Neuron (in vitro differentiated cells): ENCODE data around the gene RTN4RL1.

ENCODE experiments used
- H2AFZ ChIP-seq: one replicate; pipeline ENCODE4 v1.6.1; 2013; ENCODE audit warnings: low read depth, mild to moderate bottlenecking, inconsistent platforms, low read length, moderate library complexity
- H3K27me3 ChIP-seq: one replicate; pipeline ENCODE4 v1.6.1; 2013; ENCODE audit warnings: low read length; ENCODE audit not compliant: insufficient read depth
- H3K36me3 ChIP-seq: one replicate; pipeline ENCODE4 v1.6.1; 2013; ENCODE audit warnings: low read length; ENCODE audit not compliant: insufficient read depth
- H3K4me1 ChIP-seq: one replicate; pipeline ENCODE4 v1.6.1; 2013; ENCODE audit warnings: low read length; ENCODE audit not compliant: insufficient read depth
- H3K4me3 ChIP-seq: 2 replicates; pipeline ENCODE4 v1.5.1; 2013; ENCODE audit warnings: mild to moderate bottlenecking, low read length, moderate library complexity
- H3K9me3 ChIP-seq: one replicate; pipeline ENCODE4 v1.6.1; 2013; ENCODE audit warnings: low read length

RTN4RL1 gene

DNA sequence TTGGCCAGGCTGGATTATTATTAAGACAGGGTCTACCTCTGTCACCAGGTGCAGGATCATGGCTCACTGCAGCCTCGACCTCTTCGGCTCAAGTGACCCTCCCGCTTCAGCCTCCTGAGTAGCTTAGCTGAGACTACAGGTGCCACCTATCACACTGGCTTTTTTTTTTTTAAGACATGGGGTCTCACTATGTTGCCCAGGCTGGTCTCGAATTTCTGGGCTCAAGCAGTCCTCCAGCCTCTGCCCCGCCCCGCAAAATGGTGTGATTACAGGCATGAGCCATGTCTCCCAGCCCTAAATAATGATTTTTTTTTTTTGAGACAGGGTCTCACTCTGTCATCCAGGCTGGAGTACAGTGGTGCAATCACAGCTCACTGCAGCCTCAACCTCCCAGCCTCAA lies 22.5 kb upstream of the RTN4RL1 start:
- Histone ChIP-seq H2AFZ (no peak overlapping the region), H3K36me3 (peaks cover 17% of the 10 kb centered on the region), H3K4me3 (no peak overlapping the region), H3K27me3 (no peaks in the 10 kb centered on the region), H3K9me3 (no peaks in the 10 kb centered on the region), H3K4me1 (peaks cover 28% of the 10 kb centered on the region)

DNA sequence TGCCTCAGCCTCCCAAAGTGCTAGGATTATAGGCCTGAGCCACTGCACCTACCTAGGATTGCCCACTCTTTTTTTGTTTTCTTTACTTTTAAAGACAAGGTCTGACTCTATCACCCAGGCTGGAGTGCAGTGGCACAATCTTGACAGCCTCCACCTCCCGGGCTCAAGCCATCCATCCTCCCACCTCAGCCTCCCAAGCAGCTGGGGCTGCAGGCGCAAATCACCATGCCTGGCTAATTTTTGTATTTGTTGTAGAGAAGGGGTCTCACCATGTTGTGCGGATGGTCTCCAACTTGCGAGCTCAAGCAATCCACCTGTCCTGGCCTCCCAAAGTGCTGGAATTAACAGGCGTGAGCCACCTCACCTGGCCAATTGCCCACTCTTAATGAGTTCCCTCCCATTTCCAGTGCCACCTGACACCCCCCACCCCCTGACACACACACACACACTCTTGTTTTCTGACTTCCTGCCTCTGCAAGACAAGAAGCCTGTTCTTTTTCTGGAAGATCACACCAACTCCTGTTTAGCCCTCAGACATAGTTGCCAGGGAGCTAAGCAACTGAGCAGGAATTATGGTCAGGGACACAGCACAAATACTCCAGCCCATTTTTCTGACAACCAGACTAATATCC lies 19.2 kb upstream of the RTN4RL1 start:
- Histone ChIP-seq H3K36me3 (peaks cover 17% of the 10 kb centered on the region), H3K27me3 (no peaks in the 10 kb centered on the region), H3K4me3 (no peak overlapping the region), H2AFZ (no peak overlapping the region), H3K9me3 (no peaks in the 10 kb centered on the region), H3K4me1 (peaks cover 35% of the 10 kb centered on the region)

DNA sequence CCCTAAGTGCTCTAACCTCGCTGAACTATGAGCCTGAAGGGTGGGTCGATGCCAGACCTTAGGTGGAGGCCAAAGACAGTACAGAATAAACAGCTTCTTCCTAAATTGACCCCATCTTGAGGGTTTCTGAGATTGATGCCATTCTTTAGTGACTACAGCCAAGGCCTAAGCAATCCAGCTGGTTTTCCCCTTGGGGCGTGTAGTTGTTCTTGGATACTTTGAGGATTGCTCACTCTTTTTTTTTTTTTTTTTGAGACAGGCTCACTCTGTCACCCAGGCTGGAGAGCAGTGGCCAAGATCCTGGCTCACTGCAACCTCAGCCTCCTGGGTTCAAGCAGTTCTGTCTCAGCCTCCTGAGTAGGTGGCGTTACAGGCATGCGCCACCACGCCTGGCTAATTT lies 18.7 kb upstream of the RTN4RL1 start:
- Histone ChIP-seq H3K4me1 (peaks cover 29% of the 10 kb centered on the region), H3K4me3 (no peak overlapping the region), H3K27me3 (no peaks in the 10 kb centered on the region), H2AFZ (no peak overlapping the region), H3K9me3 (no peaks in the 10 kb centered on the region), H3K36me3 (peaks cover 17% of the 10 kb centered on the region)

DNA sequence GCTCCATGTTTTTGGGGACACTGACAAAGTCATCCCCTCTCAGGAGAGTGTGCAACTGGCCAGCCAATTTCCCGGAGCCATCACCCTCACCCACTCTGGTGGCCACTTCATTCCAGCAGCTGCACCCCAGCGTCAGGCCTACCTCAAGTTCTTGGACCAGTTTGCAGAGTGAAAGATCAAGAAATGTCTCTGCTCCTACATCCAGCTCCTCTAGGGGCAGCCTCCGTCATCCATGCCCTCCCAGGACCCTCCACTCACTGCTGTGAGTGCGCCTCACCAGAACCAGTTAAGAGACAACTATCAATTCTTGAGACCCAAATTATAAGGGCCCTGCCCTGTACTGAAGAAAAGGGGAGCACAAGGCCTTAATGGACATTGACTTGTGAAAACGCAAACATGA lies 17.8 kb upstream of the RTN4RL1 start:
- peaks cover 23% of the 10 kb centered on the region for H3K4me1 ChIP-seq
- no peak overlapping the region for H2AFZ ChIP-seq
- no peaks in the 10 kb centered on the region for H3K9me3 ChIP-seq
- H3K27me3 ChIP-seq, result no peaks in the 10 kb centered on the region
- H3K36me3 ChIP-seq, result peaks cover 17% of the 10 kb centered on the region
- peak overlapping the region; percentile 95 for H3K4me3 ChIP-seq

DNA sequence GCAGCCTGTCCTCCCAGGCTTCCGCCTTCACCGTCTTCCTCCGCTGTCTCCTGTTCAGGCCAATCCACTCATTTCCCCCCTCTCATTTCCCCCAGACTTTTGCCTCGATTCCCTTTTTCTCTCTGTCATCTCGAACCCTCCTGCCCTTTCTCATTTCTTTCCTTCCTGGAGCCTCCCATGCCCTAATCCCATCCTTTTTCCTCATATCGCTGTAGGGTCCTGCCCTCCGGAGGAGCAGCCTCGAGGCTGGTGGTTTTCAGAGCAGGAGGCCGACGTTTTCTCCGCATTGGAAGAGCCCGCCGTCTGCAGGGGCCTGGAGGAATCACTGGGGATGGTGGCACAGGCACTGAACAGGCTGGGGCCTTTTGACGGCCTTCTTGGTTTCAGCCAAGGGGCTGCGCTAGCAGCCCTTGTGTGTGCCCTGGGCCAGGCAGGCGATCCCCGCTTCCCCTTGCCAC lies 17.3 kb upstream of the RTN4RL1 start:
- H3K9me3 ChIP-seq, result no peaks in the 10 kb centered on the region
- peak overlapping the region; percentile 95 for H3K4me3 ChIP-seq
- H3K4me1 ChIP-seq, result peaks cover 21% of the 10 kb centered on the region
- no peaks in the 10 kb centered on the region for H3K27me3 ChIP-seq
- H2AFZ ChIP-seq, result peak overlapping the region; percentile 9
- peaks cover 21% of the 10 kb centered on the region for H3K36me3 ChIP-seq

DNA sequence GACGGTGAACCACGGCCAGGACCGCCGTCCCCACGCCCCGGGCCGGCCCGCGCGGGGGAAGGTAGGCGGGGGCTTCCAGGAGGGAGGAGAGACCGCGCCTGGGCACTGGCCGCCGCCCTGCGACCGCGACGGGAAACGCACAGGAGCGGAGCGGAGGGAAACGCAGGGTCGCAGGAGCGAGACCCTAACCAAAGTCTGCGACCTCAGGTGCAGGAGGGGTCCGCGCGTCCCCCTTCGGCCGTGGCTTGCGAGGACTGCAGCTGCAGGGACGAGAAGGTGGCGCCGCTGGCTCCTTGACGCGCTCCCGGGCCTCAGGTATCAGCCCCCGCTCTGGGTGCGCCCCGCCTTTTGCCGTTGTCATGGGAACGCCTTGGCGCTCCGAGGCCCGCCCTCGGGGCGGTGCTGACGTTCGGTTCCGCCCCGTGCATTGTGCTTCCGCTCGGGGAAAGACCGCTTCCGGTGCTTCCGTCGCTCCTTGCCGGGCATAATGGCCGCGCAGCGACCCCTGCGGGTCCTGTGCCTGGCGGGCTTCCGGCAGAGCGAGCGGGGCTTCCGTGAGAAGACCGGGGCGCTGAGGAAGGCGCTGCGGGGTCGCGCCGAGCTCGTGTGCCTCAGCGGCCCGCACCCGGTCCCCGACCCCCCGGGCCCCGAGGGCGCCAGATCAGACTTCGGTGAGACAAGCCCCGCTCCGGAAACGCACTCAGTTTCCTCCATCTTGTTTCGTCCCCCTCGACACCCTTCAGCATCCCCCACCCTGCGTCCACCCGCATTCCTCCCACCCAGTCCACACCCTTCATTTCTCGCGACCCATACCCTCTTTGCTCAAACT lies 16.6 kb upstream of the RTN4RL1 start, which contains the start of gene OVCA2:
TSS of gene OVCA2 (plus strand) at position 462 of the 829 bp plus-strand sequence. CDS start at position 488, 26 bp downstream.
- no peaks in the 10 kb centered on the region for H3K9me3 ChIP-seq
- peaks cover 24% of the 10 kb centered on the region for H3K36me3 ChIP-seq
- H3K4me1 ChIP-seq, result peaks cover 21% of the 10 kb centered on the region
- H3K4me3 ChIP-seq, result peak within 1 kb of the TSS; percentile 95
- peak within 1 kb of the TSS; percentile 70 for H2AFZ ChIP-seq
- no peaks in the 10 kb centered on the region for H3K27me3 ChIP-seq

DNA sequence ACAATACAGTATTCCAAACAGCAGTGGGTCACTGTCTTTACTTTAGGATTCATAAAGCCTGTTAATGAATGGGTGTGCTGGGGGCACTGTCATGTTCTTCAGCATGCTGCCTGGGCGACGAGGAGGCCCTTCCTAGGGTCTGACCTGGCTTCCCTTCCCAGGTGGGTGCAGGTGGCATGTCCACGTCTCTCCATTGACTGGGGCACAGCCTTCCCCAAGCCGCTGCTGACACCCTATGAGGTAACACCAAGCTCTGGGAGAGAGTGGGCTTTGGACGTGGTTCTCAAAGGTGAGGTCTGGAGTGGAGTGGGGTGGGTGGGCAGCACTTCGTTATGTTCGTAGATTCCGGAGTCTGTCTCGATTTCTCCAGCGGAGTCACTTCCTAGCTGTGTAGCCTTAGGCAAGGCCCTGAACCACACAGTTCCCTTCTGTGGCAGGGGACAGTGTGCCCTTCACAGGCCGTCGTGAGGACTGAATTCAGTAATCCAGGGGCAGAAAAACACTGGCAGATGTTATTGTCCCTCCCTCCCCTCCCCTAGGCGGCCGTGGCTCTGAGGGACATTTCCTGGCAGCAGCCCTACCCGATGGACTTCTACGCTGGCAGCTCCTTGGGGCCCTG lies 15.9 kb upstream of the RTN4RL1 start:
- peak overlapping the region; percentile 70 for H2AFZ ChIP-seq
- H3K4me1 ChIP-seq, result peaks cover 21% of the 10 kb centered on the region
- H3K9me3 ChIP-seq, result no peaks in the 10 kb centered on the region
- no peaks in the 10 kb centered on the region for H3K27me3 ChIP-seq
- H3K4me3 ChIP-seq, result peak overlapping the region; percentile 95
- H3K36me3 ChIP-seq, result peaks cover 27% of the 10 kb centered on the region

DNA sequence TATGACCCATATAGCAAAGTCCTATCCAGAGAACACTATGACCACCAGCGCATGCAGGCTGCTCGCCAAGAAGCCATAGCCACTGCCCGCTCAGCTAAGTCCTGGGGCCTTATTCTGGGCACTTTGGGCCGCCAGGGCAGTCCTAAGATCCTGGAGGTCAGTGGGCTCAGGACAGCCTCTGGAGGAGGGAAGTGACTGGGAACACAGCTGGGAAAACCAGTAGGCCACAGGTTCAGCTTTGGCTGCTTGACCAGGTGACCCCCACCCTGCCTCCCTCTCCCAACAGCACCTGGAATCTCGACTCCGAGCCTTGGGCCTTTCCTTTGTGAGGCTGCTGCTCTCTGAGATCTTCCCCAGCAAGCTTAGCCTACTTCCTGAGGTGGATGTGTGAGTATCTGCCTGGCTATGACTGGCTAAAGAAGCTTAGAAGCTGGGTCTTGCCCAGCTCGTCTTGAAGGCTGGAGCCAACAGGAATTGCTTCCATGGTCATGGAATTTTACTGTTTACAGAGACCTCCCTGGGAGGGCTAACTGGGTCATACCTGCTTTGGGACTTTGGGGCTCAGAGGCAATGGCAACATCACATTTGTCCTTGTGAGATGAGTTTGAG lies 15.2 kb upstream of the RTN4RL1 start:
- Histone ChIP-seq H3K36me3 (peaks cover 27% of the 10 kb centered on the region), H3K4me1 (peaks cover 21% of the 10 kb centered on the region), H3K27me3 (no peaks in the 10 kb centered on the region), H3K4me3 (no peak overlapping the region), H3K9me3 (no peaks in the 10 kb centered on the region), H2AFZ (no peak overlapping the region)

DNA sequence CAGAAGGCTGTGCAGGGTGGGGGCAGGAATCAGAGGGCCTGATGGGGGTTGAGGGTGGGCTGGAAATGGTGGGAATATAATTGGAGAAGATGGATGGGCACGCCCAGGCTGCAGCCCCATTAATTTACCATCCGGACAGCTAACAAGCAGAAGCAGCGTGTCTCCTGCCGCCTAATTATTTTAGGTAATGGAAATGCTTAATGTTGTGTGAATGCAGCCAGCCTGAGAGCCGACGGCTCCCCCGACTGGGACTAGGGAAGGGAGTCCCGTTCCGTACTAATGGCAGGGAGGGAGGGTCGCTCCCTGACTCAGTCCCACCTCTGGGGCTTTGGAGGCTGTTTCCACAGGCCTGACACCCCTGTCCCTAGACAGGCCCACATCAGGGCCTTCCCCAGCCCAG lies 12.0 kb upstream of the RTN4RL1 start:
- Histone ChIP-seq H3K4me1 (peaks cover 16% of the 10 kb centered on the region), H3K27me3 (no peaks in the 10 kb centered on the region), H3K9me3 (no peaks in the 10 kb centered on the region), H3K4me3 (no peak overlapping the region), H2AFZ (no peak overlapping the region), H3K36me3 (peaks cover 12% of the 10 kb centered on the region)

DNA sequence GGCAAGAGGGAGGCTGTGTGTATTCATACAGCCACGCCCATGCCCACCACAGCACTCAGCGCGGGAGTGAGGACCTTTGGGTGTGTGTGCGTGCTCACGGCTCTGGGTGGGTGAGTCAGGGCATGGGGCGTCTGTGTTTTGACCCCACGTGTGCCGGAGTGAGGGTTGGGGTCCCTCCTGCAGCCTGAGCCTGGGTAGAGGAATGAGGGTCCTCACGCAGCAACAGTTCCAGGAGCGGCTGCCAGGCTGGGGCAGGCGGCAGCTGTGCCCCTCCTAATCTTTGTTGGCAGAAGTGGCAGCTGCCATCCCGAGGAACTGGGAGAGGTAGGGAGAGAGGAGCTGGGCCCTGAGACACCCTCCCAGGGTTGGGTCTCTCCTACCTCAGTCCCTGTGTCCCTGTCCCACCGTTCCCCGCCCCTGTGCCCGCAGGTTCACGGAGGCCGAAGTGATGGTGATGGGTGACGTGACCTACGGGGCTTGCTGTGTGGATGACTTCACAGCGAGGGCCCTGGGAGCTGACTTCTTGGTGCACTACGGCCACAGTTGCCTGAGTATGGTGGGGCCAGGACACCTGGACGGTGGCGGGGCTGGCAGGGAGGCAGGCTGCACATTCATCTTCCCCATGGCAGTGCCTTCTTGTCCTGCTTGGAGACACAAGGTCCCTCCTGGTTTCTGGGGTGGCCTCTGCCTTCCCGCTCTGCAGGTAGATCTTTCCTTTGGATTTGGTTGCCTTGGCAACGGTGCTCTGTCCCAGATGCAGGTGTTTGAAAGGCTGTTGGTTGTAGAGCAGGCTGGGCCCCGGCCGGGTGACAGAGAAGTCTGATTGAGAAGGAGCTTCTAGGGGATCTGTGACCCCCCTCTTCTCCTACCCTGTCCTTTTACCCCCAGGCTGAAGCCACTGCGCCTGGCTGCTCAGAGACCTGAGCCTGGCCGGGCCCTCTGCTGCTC lies 10.7 kb upstream of the RTN4RL1 start:
- H3K4me3 ChIP-seq, result no peak overlapping the region
- peaks cover 12% of the 10 kb centered on the region for H3K4me1 ChIP-seq
- peaks cover 12% of the 10 kb centered on the region for H3K36me3 ChIP-seq
- no peaks in the 10 kb centered on the region for H3K27me3 ChIP-seq
- no peak overlapping the region for H2AFZ ChIP-seq
- no peaks in the 10 kb centered on the region for H3K9me3 ChIP-seq

DNA sequence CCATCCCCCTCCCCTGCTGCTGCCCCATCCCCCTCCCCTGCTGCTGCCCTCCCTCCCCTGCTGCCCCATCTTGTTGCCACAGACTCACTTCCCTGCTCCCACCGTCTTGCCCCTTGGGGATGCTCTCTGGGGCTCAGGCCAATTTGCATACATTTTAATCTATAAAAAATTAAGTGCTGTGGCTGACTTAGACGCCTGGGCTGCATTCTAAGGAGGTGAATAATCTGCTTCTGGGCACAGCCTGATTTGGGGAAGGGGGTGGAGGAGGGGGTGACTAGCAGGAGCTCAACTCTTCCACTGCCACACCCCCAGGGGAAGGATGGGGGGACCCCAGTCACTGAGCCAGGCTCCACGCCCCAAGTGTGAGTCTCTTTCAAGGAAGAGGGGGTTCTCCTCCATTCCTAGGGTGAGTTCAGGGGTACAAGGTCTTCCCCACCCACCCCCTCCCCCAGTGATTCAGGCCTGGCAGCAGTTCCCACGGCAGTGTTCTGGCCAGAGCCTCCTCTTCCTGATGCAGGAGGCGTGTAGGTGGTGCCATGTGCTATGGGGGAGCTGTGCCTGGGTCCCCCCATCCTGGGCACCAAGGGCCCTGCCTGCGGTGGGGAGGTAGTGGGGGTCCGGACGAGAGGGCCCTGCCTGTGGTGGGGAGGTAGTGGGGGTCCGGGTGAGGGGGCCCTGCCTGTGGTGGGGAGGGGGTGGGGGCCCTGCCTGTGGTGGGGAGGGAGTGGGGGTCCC lies 9.8 kb upstream of the RTN4RL1 start:
- Histone ChIP-seq H3K4me1 (peaks cover 11% of the 10 kb centered on the region), H2AFZ (no peak overlapping the region), H3K27me3 (no peaks in the 10 kb centered on the region), H3K9me3 (no peaks in the 10 kb centered on the region), H3K4me3 (no peak overlapping the region), H3K36me3 (peaks cover 12% of the 10 kb centered on the region)

DNA sequence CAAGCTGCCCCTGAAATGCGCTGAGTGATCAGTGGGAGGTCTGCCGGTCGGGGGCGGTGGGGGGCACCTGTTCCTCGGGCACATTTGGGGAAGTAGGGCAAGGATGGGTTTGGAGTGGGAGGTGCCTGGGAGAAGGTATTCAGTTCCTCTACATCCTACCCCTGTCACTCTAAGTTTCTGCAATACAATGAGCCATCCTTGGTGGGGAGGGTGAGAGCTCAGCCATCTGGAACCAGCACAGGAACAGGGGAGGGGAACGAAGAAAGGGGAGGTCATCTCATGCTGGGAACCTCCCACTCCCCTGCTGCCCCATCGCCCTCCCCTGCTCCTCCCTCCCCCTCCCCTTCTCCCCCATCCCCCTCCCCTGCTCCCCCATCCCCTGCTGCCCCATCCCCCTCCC lies 9.0 kb upstream of the RTN4RL1 start:
- Histone ChIP-seq H3K4me1 (peaks cover 11% of the 10 kb centered on the region), H3K4me3 (no peak overlapping the region), H3K9me3 (no peaks in the 10 kb centered on the region), H2AFZ (no peak overlapping the region), H3K27me3 (no peaks in the 10 kb centered on the region), H3K36me3 (peaks cover 12% of the 10 kb centered on the region)
